ENCODE measurements around the gene DCLK1.

DNA sequence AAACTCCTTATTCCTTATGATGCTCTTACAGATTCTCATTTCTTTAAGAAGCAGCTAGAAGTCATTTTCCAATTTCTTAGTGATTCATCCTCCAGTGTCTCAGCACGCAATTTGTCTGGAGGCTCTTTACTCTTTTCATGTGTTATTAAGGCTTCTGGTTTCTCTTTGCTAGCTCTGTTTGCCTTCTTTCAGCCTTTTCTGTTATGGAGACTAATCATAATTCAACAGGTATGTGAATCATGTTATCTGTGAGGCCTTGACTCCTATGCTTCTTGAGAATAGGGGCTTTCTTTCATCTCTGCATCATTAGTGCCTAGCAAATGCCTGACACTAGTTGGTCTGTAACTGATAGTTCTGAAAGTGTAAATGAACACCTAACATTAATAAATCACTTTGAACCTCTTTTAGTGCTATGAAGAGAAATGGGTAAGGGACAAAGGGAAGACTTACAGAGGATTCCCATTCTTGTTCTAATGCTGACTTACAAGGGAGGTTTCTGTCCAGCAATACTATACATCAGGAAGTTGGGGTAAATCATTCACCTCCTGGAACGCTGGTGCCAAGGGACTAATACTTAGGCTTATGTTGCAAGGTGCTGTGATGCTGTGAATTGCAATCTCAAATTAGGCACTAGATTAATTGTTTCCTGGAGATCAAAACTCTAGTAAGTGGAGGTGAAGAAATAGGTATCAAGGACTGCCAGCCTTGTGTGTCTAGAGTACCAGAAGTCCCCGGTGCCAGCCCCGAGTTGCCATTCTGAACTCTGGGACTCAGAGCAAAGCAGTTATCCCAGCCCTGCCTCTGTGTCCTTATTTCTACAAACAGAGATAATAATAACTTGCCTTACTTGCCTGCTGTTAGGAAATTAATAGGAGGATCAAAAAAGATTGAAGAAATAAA, 265.6 kb downstream of the DCLK1 start:
- TF ChIP-seq EP300 (IDR thresholded peaks at IDR 0.05) (no peak), POLR2A (IDR thresholded peaks at IDR 0.05) (no peak)
- TF ChIP-seq, protein P1, sequence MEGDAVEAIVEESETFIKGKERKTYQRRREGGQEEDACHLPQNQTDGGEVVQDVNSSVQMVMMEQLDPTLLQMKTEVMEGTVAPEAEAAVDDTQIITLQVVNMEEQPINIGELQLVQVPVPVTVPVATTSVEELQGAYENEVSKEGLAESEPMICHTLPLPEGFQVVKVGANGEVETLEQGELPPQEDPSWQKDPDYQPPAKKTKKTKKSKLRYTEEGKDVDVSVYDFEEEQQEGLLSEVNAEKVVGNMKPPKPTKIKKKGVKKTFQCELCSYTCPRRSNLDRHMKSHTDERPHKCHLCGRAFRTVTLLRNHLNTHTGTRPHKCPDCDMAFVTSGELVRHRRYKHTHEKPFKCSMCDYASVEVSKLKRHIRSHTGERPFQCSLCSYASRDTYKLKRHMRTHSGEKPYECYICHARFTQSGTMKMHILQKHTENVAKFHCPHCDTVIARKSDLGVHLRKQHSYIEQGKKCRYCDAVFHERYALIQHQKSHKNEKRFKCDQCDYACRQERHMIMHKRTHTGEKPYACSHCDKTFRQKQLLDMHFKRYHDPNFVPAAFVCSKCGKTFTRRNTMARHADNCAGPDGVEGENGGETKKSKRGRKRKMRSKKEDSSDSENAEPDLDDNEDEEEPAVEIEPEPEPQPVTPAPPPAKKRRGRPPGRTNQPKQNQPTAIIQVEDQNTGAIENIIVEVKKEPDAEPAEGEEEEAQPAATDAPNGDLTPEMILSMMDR (IDR thresholded peaks at IDR 0.05) = no peak

All from tibial nerve (tissue), 4 donors.